Stimulated activated naive B cell treated with anti-CD40 and anti-IgM and Interleukin-4, amounts not matched to agents 10 μg/mL and 1 μg/mL and 100 μg/mL, for 72 hours (primary cell): ENCODE results near the gene CAMSAP2.
"Not testable (repeated sequence)": the region's sequence is repeated elsewhere in the genome, so short reads cannot be mapped to it uniquely, and the experiment has no call there.

Experiments used
- ATAC-seq, 2 donors: fragments of 150-1000 bp; cut with Tn5 transposase; replicated peaks; 2 replicates each; pipeline ENCODE4 v1.10.0; 2021; ENCODE audit warnings: moderate library complexity in 1 of 2
- DNase-seq: peaks from one replicate; pipeline ENCODE4 v3.0.0; 2021
- H3K27ac Mint-ChIP-seq: one replicate; pipeline ENCODE4 v1.8.0; 2022; ENCODE audit warnings: mild to moderate bottlenecking, mixed read lengths
- H3K27me3 Mint-ChIP-seq, 2 donors: one replicate each; pipeline ENCODE4 v1.8.0; 2022; ENCODE audit warnings: mixed read lengths in 2 of 2
- H3K36me3 Mint-ChIP-seq, 2 donors: one replicate each; pipeline ENCODE4 v1.8.0; 2022; ENCODE audit warnings: mixed read lengths in 2 of 2, mild to moderate bottlenecking in 1 of 2
- H3K4me1 Mint-ChIP-seq, 2 donors: one replicate each; pipeline ENCODE4 v1.8.0; 2022; ENCODE audit warnings: mixed read lengths in 2 of 2, mild to moderate bottlenecking in 1 of 2
- H3K4me3 Mint-ChIP-seq, 2 donors: one replicate each; pipeline ENCODE4 v1.8.0; 2022; ENCODE audit warnings: mild to moderate bottlenecking in 2 of 2, mixed read lengths in 2 of 2, moderate library complexity in 1 of 2
- H3K9me3 Mint-ChIP-seq, 2 donors: one replicate each; pipeline ENCODE4 v1.8.0; 2022; ENCODE audit warnings: mixed read lengths in 2 of 2, mild to moderate bottlenecking in 1 of 2

The CAMSAP2 gene

DNA sequence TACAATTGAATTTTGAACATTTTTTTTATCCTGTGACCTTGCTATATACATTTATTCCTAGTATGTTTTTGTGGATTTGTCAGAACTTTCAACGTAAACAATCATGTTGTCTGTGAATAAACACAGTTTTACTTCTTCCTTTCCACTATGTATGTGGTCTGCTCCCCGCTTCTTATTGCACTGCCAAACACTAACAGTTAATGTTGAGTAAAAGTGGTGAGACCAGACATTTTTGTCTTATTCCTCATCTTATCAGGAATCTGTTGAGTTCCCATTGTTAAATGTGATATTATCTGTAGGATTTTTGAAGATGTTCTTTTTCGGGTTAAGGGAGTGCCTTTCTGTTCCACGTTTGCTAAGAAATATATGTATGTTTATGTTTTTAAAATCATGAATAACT is 45.9 kb downstream of the CAMSAP2 start:
- DNase-seq: no peak
- Mint-ChIP-seq H3K4me1 (peaks cover 0 to 2% of the 10 kb centered on the region in 2 donors), H3K27ac (no peak overlapping the region), H3K9me3 (peaks cover 0 to 6% of the 10 kb centered on the region in 2 donors), H3K36me3 (peaks cover 3 to 8% of the 10 kb centered on the region in 2 donors), H3K4me3 (no peak overlapping the region), H3K27me3 (peaks cover 0 to 6% of the 10 kb centered on the region in 2 donors)
- no peak for ATAC-seq

DNA sequence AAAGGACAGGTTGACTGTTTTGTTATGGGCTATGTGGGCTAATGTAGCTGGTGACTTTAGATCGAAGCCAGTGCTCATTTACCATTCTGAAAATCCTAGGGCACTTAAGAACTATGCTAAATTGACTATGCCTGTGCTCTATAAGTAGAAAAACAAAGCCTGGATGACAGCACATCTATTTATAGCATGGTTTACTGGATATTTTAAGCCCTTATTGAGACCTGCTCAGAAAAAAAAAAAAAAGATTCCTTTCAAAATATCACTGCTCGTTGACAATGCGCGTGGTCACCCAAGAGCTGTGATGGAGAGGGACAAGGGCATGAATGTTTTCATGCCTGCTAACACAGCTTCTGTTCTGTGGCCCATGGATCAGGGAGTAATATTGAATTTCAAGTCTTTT is 48.1 kb downstream of the CAMSAP2 start:
- DNase-seq (no peak), ATAC-seq (no peak)
- Mint-ChIP-seq H3K27me3 (peaks cover 0 to 6% of the 10 kb centered on the region in 2 donors), H3K27ac (no peak overlapping the region), H3K4me3 (no peak overlapping the region), H3K36me3 (peaks cover 3 to 8% of the 10 kb centered on the region in 2 donors), H3K4me1 (no peaks in the 10 kb centered on the region), H3K9me3 (peaks cover 0 to 6% of the 10 kb centered on the region in 2 donors)

DNA sequence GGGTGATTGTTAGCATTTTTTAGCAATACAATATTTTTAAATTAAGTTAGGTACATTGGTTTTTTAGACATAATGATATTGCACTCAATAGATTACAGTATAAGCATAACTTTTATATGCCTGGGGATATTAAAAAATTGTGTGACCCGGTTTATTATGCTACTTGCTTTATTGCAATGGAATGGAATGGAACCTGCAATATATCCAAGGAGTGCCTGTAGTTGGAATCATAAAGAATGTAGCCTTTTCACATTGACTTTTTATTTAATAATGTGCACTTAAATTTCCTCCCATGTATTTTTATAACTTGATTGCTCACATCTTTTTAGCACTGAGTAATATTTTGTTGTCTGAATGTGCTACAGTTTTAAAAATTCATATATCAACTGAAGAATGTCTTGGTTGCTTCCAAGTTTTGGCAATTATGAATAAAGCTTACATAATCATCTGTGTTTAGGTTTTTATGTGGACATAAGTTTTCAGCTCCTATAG is 49.2 kb downstream of the CAMSAP2 start:
- H3K27me3 Mint-ChIP-seq: peaks cover 0 to 6% of the 10 kb centered on the region in 2 donors
- H3K36me3 Mint-ChIP-seq: peaks cover 3 to 8% of the 10 kb centered on the region in 2 donors
- H3K27ac Mint-ChIP-seq: no peak overlapping the region
- no peak overlapping the region for H3K4me3 Mint-ChIP-seq
- no peak for ATAC-seq
- peaks cover 0 to 9% of the 10 kb centered on the region in 2 donors for H3K9me3 Mint-ChIP-seq
- no peak for DNase-seq
- H3K4me1 Mint-ChIP-seq: no peaks in the 10 kb centered on the region

DNA sequence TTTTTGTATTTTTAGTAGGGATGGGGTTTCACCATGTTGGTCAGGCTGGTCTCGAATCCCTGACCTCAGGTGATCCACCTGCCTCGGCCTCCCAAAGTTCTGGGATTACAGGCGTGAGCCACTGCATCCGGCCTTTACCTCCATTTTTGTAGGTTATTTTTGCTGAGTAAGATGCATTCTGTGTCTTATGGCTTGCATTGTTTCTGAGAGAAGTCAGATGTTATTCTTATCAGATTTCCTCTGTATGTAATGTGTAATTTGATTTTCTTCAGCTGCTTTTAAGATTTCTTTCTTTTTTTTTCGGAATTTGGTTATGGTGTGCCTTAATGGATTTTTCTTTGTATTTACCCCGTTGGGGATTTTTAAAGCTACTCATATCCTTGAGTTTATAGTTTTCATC is 52.3 kb downstream of the CAMSAP2 start:
- H3K27me3 Mint-ChIP-seq, DNase-seq, H3K4me3 Mint-ChIP-seq, H3K4me1 Mint-ChIP-seq, H3K9me3 Mint-ChIP-seq, H3K36me3 Mint-ChIP-seq, ATAC-seq, H3K27ac Mint-ChIP-seq: not testable (repeated sequence)

DNA sequence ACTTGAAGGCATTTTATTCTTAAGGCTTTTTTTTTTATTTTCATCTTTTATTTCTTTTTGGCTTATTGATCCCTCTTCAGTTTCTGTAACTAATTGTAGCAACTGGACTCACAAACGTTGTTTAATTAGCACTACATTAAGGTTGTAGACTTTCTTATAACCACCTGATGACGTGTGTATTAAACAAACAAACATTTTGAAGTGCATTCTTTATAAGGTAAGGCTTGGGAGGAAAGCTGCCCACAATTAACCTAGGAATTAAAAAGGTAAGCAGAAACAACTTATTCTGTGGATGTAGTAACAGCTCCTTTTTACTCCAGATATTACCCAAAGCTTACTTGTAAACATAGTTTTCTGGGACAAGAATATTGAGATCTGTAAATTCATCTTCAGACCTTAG is 55.0 kb downstream of the CAMSAP2 start:
- H3K36me3 Mint-ChIP-seq: no peaks in the 10 kb centered on the region
- H3K9me3 Mint-ChIP-seq: peaks cover 0 to 2% of the 10 kb centered on the region in 2 donors
- DNase-seq (no peak), ATAC-seq (no peak)
- no peak overlapping the region for H3K27ac Mint-ChIP-seq
- no peaks in the 10 kb centered on the region for H3K27me3 Mint-ChIP-seq
- no peaks in the 10 kb centered on the region for H3K4me1 Mint-ChIP-seq
- no peak overlapping the region for H3K4me3 Mint-ChIP-seq

DNA sequence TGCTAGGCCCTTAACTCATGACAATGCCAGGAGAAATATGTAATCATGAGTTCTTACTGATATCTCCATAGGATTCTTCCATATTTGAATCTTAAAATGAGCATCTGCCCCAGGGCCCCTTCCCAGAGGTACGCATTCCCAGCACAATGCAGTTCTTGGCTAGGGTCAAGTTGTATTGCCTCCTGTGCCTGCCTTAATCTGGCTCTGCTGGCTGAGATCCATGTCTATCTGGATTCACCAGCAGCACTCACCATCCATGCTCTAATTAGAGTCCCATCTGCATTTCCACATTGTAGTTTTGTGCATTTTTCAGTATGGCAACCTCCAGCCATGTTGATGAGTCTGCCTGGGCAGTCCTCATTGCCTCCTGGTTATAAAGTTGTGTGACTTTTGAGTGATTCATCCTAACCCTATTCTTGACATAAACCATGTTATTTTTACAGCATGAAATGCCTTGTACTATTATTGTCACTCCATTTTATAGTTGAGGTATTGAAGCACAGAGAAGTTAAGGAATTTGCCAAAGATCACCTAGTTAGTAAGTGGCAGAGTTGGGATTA is 55.9 kb downstream of the CAMSAP2 start:
- Mint-ChIP-seq H3K4me3 (no peak overlapping the region), H3K36me3 (no peaks in the 10 kb centered on the region), H3K27ac (no peak overlapping the region), H3K27me3 (no peaks in the 10 kb centered on the region), H3K9me3 (peaks cover 0 to 2% of the 10 kb centered on the region in 2 donors), H3K4me1 (no peaks in the 10 kb centered on the region)
- ATAC-seq (no peak), DNase-seq (no peak)

DNA sequence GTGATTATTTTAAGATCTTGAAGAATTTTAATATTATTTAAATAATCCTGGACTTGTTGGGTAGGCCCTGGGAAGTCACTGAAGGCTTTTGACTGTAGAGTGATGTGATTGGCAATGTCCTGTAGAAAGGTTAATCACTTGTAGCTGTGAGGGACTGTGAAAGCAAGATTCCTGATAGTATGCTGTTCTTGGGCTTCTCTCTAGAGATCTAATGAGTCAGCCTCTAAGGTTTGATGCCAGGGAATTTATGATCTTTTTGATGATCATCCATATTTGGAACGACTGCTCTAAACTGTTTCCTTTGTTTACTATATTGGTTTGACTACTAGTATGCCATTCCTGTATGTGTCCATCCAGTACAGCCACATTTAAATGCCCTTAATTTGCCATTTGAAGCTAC is 56.5 kb downstream of the CAMSAP2 start:
- DNase-seq: no peak
- H3K36me3 Mint-ChIP-seq: no peaks in the 10 kb centered on the region
- no peak overlapping the region for H3K27ac Mint-ChIP-seq
- H3K27me3 Mint-ChIP-seq: no peaks in the 10 kb centered on the region
- no peak for ATAC-seq
- no peak overlapping the region for H3K4me3 Mint-ChIP-seq
- H3K4me1 Mint-ChIP-seq: no peaks in the 10 kb centered on the region
- peaks cover 0 to 2% of the 10 kb centered on the region in 2 donors for H3K9me3 Mint-ChIP-seq

DNA sequence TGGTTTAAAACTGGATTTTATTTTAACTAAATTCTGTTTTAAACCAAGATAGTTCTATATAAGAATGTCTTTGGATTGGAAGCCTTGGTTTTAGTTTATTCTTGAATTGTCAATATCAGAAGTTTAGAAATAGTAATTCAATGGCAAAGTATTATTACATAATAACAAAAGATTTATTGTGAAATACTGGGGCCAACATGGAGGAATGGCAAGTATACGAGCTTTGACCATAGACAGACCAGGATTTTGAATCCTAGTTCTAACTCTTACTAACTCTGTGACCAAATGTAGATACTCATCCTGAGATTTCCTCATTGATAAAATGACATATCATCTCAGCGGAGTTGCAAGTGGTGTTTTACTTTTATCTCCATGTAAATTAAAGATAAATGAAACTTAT is 63.3 kb downstream of the CAMSAP2 start:
- no peak for ATAC-seq
- no peak for DNase-seq
- Mint-ChIP-seq H3K9me3 (no peaks in the 10 kb centered on the region), H3K27ac (no peak overlapping the region), H3K27me3 (peaks cover 9 to 18% of the 10 kb centered on the region in 2 donors), H3K4me3 (no peak overlapping the region), H3K4me1 (no peaks in the 10 kb centered on the region), H3K36me3 (no peaks in the 10 kb centered on the region)

DNA sequence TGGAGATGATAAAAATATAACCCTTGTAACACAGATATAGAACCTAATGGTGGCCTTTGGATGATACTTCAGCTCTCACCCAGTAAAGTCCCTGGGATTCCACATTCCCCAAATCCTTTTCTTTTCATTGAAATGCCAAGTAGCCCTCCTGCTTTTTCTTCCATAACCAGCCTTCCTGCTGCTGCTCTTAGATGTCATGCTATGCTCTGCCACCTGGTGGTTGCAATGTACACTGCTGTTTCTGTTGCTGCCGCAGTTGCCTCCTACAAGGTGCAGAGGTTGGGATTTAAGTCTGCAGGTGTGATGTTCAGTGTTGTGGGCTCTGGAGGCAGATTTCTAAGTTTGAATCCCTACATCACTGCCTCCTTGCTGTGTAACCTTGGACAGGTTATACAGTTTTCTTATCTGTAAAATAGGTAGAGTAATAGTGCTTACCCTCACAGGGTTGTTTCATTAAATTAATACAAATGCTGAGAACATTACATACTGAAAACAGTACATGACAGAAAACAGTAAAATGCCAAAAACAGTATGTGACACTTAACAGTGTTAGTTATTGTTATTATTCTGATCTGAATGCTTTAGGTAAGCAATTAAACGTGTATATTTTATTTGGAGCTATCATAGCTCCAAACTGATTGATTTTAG is 64.3 kb downstream of the CAMSAP2 start:
- ATAC-seq: peak; percentile 69 to 73
- Mint-ChIP-seq H3K27me3 (peaks cover 9 to 18% of the 10 kb centered on the region in 2 donors), H3K27ac (no peak overlapping the region)

DNA sequence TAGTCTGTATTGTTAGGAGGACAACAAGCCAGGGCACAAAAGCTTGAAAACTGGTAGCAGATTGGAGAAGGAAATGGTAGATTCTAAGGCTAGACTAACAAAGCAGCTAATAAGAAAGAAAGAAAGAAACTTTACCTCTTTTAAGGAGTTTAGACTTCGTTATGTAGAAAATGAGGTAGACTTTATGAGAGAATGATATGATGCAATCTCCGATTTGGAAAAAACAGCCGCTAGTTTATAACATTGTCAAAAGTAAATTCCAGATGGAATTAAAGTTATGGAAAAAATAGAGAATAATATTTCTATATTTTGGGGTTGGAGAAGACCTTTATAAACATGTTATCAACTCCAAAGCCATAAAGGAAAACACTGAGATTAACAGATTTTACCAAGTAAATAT is 67.0 kb downstream of the CAMSAP2 start:
- peaks cover under 1 to 2% of the 10 kb centered on the region in 2 donors for H3K36me3 Mint-ChIP-seq
- H3K4me1 Mint-ChIP-seq: no peaks in the 10 kb centered on the region

More for the DNA sequence above, 64.3 kb downstream of the CAMSAP2 start:
- Mint-ChIP-seq H3K9me3 (no peaks in the 10 kb centered on the region), H3K4me3 (no peak overlapping the region), H3K4me1 (no peaks in the 10 kb centered on the region), H3K36me3 (no peaks in the 10 kb centered on the region)
- peak; percentile 47 for DNase-seq

DNA sequence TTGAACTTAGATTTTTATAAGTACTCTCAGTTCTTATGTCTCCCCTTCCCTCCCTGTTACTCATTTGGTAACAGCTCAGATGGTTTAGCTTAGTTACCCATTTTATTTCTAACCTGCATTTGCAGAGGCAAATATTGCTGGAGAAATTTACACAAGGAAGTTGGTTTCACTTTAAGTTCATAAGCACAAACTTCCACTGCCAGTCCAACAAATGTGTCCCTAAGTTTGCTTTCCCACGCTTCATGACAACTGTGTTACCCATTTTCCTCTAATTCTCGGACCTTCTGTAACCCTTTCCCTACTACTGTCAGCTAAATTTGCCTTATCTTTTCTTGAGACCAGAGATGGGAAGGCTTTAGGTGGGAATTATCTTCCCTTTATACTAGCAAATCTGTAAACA is 70.2 kb downstream of the CAMSAP2 start:
- peaks cover 29 to 38% of the 10 kb centered on the region in 2 donors for H3K27me3 Mint-ChIP-seq
- H3K4me1 Mint-ChIP-seq: no peaks in the 10 kb centered on the region

More for the DNA sequence above, 67.0 kb downstream of the CAMSAP2 start:
- Mint-ChIP-seq H3K4me3 (no peak overlapping the region), H3K9me3 (no peaks in the 10 kb centered on the region), H3K27ac (no peak overlapping the region), H3K27me3 (peaks cover 23 to 24% of the 10 kb centered on the region in 2 donors)
- ATAC-seq (no peak), DNase-seq (no peak)

DNA sequence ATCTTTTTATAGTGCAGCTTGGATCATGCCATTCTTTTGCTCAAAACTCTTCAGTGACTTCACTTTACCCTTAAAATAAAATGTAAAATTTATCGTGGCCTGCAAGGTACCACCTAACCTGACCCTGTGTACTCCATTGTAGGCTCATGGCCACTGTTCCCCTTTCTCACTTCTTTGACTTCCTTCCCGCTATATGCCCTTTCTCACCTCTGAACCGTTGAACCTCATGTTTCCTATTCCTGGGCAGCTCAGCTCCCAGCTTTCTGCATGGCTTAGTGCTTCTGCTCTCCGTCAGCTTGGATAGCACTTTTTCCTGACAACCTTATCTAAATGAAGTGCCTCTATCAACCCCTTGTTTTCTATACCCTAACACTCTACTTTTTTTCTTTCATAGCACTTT is 73.0 kb downstream of the CAMSAP2 start:
- H3K4me1 Mint-ChIP-seq: no peaks in the 10 kb centered on the region
- no peak overlapping the region for H3K4me3 Mint-ChIP-seq
- ATAC-seq: no peak
- no peaks in the 10 kb centered on the region for H3K9me3 Mint-ChIP-seq
- no peak for DNase-seq
- peaks cover 21 to 38% of the 10 kb centered on the region in 2 donors for H3K27me3 Mint-ChIP-seq
- H3K36me3 Mint-ChIP-seq: peaks cover 2 to 4% of the 10 kb centered on the region in 2 donors
- no peak overlapping the region for H3K27ac Mint-ChIP-seq

More for the DNA sequence above, 70.2 kb downstream of the CAMSAP2 start:
- H3K36me3 Mint-ChIP-seq: peaks cover 2 to 4% of the 10 kb centered on the region in 2 donors
- DNase-seq: no peak
- ATAC-seq: no peak
- H3K27ac Mint-ChIP-seq: no peak overlapping the region
- H3K4me3 Mint-ChIP-seq: no peak overlapping the region
- H3K9me3 Mint-ChIP-seq: no peaks in the 10 kb centered on the region

DNA sequence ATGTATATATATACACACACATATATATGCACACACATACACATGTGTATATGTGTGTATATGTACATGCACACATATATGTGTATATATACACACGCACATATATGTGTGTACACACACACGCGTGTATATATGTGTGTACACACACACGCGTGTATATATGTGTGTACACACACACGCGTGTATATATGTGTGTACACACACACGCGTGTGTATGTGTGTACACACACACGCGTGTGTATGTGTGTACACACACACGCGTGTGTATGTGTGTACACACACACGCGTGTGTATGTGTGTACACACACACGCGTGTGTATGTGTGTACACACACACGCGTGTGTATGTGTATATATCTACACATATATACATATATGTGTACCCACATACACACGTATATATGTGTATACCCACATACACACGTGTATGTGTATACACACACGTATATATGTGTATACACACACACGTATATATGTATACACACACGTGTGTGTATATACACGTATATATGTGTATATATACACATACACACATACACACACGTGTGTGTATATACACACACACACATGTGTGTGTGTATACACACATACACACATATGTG is 78.0 kb downstream of the CAMSAP2 start:
- not testable (repeated sequence) for ATAC-seq, H3K36me3 Mint-ChIP-seq, H3K4me1 Mint-ChIP-seq, H3K27ac Mint-ChIP-seq, H3K9me3 Mint-ChIP-seq, DNase-seq, H3K4me3 Mint-ChIP-seq
- peaks cover 7 to 12% of the 10 kb centered on the region in 2 donors for H3K27me3 Mint-ChIP-seq

DNA sequence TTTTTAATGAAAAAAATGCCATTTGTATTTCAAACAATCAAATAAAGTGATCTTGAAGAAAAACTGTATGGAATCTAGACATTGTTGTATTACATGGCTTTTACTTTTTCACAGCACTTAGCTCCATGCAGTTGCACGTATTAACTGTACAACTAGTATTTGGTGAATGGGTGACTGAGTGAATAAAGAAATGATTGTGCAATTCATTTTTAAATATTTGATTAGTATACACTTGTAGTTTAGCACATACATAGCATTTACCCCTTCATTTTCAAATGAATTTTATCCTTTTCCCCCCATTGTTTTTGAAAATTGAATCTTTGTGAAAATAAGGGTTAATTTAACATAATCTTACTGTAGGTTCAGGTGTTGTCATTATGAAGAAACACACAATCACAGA is 79.6 kb downstream of the CAMSAP2 start:
- no peak for ATAC-seq
- Mint-ChIP-seq H3K36me3 (no peaks in the 10 kb centered on the region), H3K4me3 (no peak overlapping the region), H3K27ac (no peak overlapping the region), H3K27me3 (no peaks in the 10 kb centered on the region), H3K9me3 (no peaks in the 10 kb centered on the region), H3K4me1 (no peaks in the 10 kb centered on the region)
- no peak for DNase-seq

DNA sequence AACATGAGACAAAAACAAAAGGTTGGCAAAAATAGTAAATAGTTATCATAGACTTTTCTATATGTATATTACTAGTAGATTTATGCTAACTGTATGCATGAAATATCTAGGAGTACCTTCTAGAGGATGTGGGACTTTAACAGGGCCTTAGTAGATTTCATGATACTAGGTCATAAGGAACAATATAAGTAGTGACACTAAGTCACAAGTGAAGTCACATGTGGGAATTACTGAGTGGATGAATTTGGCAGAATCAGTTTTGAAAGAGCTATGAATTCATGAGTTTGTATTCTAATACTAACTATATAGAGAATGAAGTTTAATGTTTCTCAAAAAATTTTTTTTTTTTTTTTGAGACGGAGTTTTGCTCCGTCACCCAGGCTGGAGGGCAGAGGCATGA is 81.0 kb downstream of the CAMSAP2 start:
- DNase-seq (no peak), ATAC-seq (no peak)
- H3K27me3 Mint-ChIP-seq: no peaks in the 10 kb centered on the region
- no peaks in the 10 kb centered on the region for H3K4me1 Mint-ChIP-seq
- H3K9me3 Mint-ChIP-seq: no peaks in the 10 kb centered on the region
- H3K4me3 Mint-ChIP-seq: no peak overlapping the region
- no peaks in the 10 kb centered on the region for H3K36me3 Mint-ChIP-seq
- H3K27ac Mint-ChIP-seq: no peak overlapping the region
